ENCODE measurements around the gene WDR7.

DNA sequence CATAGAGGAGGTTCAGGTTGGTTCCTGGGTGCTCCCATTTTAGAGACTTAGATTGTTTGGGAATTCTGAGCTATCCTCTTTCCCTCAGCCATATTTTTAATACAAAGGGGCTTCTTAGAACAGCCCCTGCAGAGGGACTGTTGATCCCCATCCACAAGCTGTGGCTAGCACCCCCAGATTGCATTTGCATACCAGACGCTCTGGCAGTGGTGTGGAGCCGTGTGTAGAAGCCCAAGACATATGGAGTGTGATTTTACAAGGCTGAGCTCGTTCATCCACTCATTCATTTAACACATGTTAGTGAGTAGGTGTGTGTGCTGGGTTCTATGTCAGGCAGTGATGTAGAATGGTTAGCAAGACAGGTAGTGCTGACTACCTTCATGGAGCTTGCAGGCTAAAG is 329.0 kb downstream of the WDR7 start:
- TF ChIP-seq, protein P1, sequence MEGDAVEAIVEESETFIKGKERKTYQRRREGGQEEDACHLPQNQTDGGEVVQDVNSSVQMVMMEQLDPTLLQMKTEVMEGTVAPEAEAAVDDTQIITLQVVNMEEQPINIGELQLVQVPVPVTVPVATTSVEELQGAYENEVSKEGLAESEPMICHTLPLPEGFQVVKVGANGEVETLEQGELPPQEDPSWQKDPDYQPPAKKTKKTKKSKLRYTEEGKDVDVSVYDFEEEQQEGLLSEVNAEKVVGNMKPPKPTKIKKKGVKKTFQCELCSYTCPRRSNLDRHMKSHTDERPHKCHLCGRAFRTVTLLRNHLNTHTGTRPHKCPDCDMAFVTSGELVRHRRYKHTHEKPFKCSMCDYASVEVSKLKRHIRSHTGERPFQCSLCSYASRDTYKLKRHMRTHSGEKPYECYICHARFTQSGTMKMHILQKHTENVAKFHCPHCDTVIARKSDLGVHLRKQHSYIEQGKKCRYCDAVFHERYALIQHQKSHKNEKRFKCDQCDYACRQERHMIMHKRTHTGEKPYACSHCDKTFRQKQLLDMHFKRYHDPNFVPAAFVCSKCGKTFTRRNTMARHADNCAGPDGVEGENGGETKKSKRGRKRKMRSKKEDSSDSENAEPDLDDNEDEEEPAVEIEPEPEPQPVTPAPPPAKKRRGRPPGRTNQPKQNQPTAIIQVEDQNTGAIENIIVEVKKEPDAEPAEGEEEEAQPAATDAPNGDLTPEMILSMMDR (conservative IDR thresholded peaks at IDR 0.05 in 1 of 2, IDR thresholded peaks at IDR 0.05 in 1 of 2; ENCODE audit: extremely low read depth in 1 of 2, insufficient read depth in 1 of 2, low read depth in 1 of 2, low read length in 2 of 2), result no peak
- no peak for TF ChIP-seq EZH2 (IDR thresholded peaks at IDR 0.05; ENCODE audit: borderline replicate concordance, low read length)

All from mammary epithelial cell (primary cell).